DND-41 (cell line): ENCODE results near the gene FTO.
"Not testable (repeated sequence)": the region's sequence is repeated elsewhere in the genome, so short reads cannot be mapped to it uniquely, and the experiment has no call there.

Source experiments
- CTCF ChIP-seq: IDR thresholded peaks from 2 replicates; pipeline ENCODE4 v1.5.1; 2012; ENCODE audit warnings: borderline replicate concordance, low read length, moderate library complexity, mild to moderate bottlenecking; ENCODE audit not compliant: poor library complexity, severe bottlenecking; ENCODE audit errors: extremely low read depth
- EZH2 ChIP-seq: IDR thresholded peaks from 3 replicates; pipeline ENCODE4 v1.6.1; 2012; ENCODE audit warnings: borderline replicate concordance, low read depth, mild to moderate bottlenecking, moderate library complexity, low read length, inconsistent platforms; ENCODE audit not compliant: severe bottlenecking

GRCh38 chr16:53890877-53891276 is 186.9 kb downstream of the FTO start:
- not testable (repeated sequence) for TF ChIP-seq CTCF, EZH2
